Adipose tissue (tissue), 3 donors: Measurements from ENCODE around the gene ANO4. TPM values are rescaled to one million over a fixed set of nuclear protein-coding genes. Genes with fewer than 3 reads are reported as not detected.

Experiments used
- H3K27ac ChIP-seq: one replicate; pipeline ENCODE4 v1.5.1; 2013; ENCODE audit warnings: low read depth, low read length
- WGBS, 3 donors: extraction: QIAGEN DNeasy Blood & Tissue Kit; methylation state at CpG; one replicate each; pipeline ENCODE4 v1.1.7; 2013; 5-methylcytosine and 5-hydroxymethylcytosine counted together
- polyA plus RNA-seq, 3 donors: library from polyadenylated mRNA; stranded (reverse); fragments of 200-250 nt; gene quantifications; one replicate each; pipeline ENCODE4 v1.2.3, GENCODE V29; 2013
- donor health status: healthy with polysubstance abuse.
- donor health status: Bipolar disorder and iron deficiency.
- donor health status: healthy.

ANO4 gene
- polyA plus RNA-seq, 3 donors: 0.11 to 0.22 (median 0.16) TPM

DNA sequence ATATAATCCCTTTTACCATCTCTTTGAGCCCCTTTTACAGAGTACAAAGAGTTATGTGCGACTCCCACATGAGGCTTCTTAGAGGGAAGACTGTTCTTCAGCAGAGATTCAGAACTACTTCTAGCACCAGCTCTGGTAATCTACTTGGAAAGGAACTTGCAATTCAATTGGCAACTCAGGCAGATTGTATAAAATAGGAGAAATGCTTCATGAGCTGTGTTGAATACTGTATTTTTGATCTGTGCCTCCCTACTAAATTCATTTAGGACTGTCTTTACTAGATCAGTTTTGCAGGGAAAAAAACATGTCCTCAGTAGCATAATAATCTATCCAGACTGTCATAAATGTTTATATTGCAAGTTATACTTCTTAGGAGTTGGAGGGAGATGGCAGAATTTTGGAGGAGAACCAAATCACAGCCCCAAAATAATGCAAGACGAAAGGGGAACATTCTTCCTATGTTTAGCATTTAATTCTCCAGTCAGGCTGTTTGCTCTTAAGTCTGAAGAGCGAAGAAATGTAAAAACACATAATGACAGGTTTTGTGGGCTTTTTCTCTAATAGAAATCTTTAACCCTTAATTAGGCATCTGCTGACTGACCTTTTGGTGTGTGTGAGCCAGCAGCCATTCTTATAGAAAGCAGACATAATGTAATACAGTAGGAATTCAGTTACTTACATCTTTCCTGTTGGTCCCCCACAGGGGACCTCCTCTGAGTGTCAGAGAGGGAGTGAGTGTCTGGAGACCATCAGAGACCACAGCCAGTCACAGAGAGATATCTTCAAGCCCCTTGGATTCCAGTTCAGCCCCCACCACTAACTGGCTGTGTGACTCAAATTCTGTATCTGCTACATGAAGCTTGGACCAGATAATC, 3.9 kb downstream of the ANO4 start:
- WGBS, 3 donors: 45 to 56% (median 51%) methylated on average over 3 of the region's 3 CpGs
- no peak overlapping the region for H3K27ac ChIP-seq

DNA sequence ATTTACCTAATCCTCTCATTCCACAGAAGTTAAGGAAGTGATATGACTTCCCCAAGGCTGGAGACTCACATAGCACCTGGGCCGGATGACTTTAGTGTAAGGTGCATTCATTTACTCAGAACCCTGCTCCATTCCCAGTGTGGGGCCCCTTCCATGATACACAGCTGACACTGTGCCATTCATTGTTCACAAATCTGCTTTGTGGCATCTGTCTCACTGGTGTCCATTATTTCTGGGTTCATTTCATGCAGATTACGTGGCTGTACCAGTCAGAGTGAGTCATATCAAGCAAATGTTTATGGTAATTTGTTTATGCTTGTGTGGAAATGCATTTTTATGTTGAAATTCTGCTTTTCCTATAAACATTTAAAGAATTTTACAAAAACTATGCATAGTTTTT, 5.2 kb downstream of the ANO4 start:
- H3K27ac ChIP-seq: no peak overlapping the region
- 75 to 83% (median 77%) methylated on average over 2 of the region's 2 CpGs for WGBS, 3 donors

DNA sequence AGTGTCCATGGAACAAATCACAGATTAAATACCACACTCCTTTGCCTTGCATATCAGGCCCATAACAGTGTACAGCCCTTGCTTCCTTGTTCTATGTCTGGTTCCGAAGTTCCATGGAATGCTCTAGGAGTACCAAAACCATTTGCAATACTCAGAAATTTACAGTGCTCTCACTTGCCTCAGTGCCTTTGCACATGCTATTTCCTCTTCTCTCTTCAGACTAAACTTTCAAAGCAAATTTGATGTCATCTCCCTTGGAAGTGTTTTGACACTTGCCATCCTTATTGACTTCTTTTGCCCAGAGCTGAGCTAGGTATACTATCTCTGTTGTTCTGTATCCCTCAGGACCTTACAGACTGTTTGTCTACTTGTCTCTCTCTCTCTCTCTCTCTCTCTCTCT, 6.1 kb downstream of the ANO4 start:
- H3K27ac ChIP-seq: no peak overlapping the region
- 67 to 93% (median 88%) methylated on average over 1 of the region's 1 CpG for WGBS, 3 donors

DNA sequence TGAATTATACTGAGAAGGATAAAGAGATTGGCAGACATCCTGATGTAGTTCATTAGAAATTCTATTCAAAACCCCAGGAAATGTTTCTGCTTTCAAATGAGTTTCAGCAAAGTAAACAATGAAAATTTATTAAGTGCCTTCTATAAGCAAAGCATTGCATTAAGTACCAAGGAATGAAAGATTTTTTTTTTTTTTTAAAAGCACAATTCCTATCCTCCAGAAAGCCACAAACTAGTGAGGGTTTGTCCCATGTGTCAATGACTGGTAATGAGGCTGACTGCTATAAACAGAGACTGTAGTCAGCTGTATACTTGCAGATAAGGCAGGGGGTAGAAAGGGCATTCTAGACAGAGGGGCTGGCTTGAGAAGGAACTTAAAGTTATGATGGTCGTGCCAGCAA, 6.7 kb downstream of the ANO4 start:
- 3 to 17% (median 15%) methylated on average over 1 of the region's 1 CpG for WGBS, 3 donors
- H3K27ac ChIP-seq: no peak overlapping the region

DNA sequence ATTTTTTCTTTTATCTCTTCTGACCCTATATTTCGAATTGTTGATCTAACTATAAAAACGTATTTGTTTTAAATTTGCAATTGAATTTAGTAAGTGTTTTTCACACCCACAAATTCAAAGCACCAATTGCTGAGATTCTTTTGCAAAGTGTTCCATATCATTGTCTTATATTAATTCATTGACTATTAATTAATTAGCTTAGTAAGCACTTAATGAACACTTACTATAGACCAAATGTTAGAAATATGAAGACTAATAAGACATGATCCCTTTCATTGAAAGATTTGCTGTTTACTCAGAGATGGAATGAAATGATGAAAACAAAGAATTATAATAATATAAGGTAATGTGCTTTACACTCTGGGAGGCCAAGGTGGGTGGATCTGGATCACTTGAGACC, 14.2 kb downstream of the ANO4 start:
- H3K27ac ChIP-seq: no peak overlapping the region
- 54 to 84% (median 83%) methylated on average over 2 of the region's 2 CpGs for WGBS, 3 donors

DNA sequence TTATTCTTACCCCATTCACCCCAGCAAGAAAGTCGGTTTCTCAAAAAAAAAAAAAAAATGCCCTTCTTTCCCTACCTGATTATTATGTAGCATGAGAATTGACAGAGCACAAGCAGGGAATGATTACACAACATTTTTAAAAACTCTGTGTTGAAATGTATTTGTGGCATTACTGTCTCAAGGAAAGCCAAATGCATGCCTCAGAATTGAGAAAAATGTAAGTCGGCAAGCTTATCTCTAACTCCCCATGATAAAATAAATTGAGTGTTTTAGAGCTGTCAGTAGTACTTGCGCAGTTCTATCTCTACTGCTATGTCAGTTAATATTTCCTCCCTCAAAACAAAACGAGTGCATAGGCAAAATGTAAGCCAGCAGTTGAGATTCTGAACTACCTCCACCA, 25.7 kb downstream of the ANO4 start:
- no peak overlapping the region for H3K27ac ChIP-seq
- 52 to 63% (median 60%) methylated on average over 4 of the region's 4 CpGs for WGBS, 3 donors

DNA sequence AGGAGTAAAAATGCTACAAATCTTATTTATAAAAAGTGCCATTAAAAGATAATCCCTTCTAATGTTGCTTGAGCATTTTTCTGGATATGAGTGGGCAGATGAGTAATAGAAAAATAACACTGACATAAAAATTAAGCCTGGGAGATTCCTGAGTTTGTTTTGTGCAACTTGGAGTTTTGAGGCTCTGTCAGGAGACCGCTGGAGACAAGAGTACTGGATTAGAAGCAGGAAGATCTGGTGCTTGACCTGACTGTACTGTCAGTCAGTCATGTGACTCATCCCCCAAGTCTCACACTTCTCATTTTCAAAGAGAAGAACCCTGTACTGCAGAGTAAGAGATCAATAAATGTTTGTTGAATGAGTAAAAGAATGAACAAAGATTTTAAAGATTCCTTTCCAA, 29.4 kb downstream of the ANO4 start:
- H3K27ac ChIP-seq: no peak overlapping the region
- WGBS, 3 donors: 46 to 52% (median 48%) methylated on average over 1 of the region's 1 CpG

DNA sequence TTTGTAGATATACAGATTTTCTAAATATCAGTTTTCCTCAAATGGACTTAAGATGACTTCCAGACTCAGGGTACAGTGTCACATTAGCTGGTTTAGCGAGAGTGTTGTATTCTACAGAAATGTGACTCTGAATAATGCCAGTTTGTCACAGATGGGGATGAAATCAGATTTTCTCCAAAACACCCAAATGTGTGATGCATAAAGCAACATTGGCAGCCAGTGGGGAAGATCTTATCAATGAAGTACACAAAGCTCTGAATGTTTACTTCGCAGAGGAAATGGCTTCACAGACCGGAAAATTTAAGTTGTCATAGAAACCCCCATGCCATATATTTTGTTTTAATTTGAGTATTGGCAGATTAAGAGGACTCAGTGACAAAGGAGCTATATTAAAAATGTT, 29.9 kb downstream of the ANO4 start:
- 43 to 68% (median 65%) methylated on average over 3 of the region's 3 CpGs for WGBS, 3 donors
- H3K27ac ChIP-seq: no peak overlapping the region

DNA sequence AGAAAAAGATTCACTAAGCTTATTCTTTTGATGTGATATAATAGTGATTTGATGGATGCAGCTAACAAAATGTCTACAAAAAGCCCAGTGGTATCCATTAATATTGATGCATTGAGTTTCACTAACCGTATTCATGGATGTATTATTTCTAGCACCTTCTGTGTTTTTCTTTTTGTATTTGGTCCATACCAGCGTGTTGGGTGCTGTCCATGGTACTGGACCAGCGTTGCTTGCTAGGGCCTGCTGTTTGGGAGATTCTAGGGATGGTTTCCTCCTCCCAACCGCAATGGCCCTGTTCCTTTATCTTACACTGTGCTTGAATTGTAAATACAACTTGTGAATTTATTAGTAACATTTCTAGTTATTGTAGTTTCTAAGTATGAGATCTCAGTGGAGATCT, 31.7 kb downstream of the ANO4 start:
- no peak overlapping the region for H3K27ac ChIP-seq

DNA sequence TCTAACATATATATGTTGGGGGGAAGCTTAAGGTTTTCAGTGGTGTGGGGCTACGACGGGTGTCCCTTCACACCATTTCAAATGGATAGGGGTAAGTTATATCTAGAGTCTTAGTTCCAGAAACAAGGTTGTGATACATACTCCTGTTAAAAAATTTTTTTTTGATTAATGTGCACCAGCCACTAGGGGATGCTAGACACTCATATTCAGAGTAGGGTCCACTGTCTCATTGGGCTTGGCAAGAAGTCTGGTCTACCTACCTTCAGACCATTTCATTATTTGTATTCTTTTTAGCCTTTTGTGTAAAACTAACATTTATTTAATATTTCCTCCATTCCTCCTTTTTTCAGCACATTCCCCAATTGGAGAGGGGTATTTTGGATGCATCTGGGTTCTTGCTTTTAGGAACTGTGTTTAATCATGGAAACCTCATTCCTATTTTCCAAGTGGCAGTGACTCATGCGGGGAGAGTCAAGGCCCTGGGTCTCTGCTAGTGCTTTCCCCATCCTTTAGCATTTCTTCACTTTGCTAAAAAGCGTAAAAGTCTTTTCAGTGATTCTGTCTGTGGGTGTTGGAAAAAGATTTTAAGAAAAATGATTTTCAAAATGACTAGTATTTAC, 33.4 kb downstream of the ANO4 start:
- no peak overlapping the region for H3K27ac ChIP-seq
- WGBS, 3 donors: 42 to 49% (median 44%) methylated on average over 4 of the region's 4 CpGs

More for the DNA sequence above, 31.7 kb downstream of the ANO4 start:
- 13 to 16% (median 14%) methylated on average over 4 of the region's 4 CpGs for WGBS, 3 donors

DNA sequence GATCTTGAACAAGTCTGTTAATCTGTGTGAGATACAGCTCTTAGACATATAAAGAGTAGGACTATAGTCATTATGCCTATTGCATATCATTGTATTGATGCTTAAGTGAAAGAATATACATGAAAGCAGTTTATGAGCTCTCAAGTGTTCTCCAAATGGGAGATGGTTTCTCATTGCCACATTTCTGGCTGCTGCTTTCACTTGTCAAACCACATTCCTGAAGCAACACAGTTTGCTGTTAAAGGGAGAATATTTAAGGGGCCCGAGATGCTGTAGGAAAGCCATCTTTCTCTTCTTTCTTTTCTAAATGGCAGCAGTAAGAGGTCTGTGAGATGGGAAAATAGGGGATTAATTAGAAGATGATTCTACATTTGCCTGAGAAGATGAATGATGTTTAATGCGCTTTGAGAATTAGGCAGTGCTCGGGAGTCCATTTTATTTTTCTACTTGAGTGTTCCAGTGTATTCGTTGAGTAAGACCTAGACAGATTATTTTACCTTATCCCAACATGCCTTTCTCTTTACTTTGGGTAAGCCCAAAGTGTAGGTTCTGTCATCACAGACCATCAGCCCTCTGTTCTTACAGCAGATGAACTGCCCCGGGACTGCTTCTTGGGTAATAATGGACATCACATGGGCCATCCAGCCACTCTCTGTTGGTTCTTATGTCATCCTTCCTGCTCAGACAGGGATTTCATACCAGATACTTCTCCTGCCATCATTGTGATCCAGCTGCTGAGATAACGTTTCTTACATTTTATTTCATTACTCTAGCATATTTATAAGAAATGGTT, 35.6 kb downstream of the ANO4 start:
- WGBS, 3 donors: 69 to 83% (median 80%) methylated on average over 6 of the region's 6 CpGs
- H3K27ac ChIP-seq: no peak overlapping the region

DNA sequence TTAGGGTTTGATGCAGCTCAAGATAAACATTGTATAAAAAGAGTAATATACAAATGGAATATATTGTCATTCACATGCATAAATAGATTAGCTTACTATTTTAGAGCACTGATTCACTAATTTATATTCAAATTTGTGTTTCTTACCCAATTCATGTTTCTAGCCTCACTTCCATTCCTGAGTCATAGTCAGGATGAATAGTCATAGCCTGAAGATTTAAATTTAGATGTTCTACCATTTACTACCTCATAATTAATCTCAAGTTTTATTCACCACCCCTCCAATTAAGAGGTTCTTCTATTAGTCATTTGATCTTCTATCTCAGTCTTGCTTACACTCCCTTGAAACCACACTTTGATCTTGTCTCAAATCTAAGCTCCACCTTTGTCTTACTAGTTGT, 38.7 kb downstream of the ANO4 start:
- no peak overlapping the region for H3K27ac ChIP-seq

DNA sequence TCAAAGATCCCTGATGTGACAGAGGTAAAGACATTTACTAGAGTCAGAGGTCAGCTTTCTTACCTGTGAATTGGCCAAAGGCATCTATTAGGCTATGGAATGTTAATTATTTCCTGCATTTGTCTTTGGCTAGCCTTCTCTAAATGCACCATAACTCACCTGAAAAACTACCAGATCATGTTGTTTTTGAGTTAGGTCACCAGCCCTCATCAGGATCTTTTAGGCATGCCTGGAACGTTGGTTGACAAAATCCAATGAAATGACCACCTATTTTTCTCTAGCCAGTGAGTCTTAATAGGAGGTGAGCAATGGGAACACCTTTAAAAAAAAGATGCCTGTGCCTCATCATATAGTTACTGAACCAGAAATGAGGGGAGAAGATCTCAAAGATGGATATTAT, 46.2 kb downstream of the ANO4 start:
- H3K27ac ChIP-seq: no peak overlapping the region
- 45 to 69% (median 47%) methylated on average over 1 of the region's 1 CpG for WGBS, 3 donors

DNA sequence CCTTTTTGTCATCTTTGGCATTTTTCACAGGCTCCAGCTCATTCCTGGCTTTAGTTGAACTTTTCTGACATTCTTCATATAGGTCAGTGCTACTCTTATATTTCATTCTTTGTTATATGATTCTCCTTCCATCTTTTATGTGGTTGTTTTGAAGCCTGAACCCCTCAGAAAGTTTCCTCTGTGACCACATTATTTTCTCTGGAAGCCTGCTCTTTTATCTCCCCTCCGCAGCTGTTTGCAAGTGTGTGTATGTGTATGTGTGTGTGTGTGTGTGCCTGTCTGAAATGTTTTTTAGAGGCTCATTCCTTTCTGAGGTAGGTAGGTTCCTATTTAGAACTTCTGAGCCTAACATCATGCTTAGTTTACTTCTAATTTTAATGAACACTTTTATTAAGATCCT, 47.6 kb downstream of the ANO4 start:
- WGBS, 3 donors: 50 to 69% (median 59%) methylated on average over 1 of the region's 1 CpG
- no peak overlapping the region for H3K27ac ChIP-seq

DNA sequence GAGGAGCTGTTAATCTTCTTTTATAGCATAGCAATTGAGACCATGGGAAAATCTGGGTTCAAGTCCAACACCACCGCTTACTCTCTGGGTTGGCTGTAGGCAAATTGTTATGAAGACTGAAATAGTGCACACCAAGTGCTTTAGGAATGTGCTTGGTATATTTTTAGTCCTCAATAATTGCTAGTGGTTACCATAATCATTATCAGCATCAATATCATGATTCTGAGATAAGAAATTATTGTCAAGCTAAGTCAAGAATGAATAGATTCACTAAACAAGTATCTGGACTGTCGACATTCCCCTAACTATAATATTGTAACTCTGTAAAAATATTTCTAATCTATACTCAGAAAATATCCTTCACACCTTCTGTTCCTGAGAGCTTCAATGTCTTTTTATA, 48.5 kb downstream of the ANO4 start:
- WGBS, 3 donors: 62 to 98% (median 66%) methylated on average over 2 of the region's 2 CpGs
- H3K27ac ChIP-seq: no peak overlapping the region

DNA sequence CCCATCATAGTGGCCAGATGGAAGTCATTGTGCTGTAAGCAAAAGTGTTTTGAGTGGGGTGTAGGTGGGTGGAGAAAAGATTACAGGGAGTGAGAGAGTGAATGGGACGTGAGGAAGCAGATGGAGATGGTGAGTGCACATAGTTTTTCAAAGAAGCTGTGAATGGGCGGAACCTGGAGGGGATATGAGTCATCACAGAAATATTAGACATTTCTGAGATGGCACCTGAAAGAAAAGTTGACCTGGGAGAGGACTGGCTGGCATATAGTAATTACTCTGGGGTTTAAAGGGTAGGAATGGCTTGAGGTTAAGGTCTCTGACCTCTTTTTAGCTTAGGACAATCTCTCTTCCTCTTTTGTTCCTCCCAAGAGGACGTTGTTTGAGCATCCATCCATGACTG, 50.5 kb downstream of the ANO4 start:
- 51 to 56% (median 51%) methylated on average over 3 of the region's 3 CpGs for WGBS, 3 donors
- no peak overlapping the region for H3K27ac ChIP-seq

DNA sequence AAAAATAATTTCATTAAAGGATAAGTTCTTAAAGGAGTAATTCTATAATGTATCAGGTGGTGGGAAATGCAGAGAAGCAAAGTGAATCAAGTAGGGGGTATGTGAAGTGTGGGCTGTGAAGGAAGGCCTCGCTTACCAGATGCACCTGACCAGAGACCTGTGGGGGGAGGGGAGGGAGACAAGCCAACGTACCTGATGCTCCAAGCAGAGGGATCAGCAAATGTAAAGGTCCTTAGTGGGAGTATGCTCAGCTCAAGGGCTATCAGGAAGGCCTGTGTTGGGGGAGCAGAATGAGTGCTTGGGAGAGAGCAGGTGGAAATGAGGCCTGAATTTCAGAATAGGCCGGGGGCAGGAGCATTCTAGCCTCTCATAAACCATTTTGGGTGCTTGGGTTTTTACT, 57.1 kb downstream of the ANO4 start:
- 31 to 57% (median 37%) methylated on average over 3 of the region's 3 CpGs for WGBS, 3 donors
- H3K27ac ChIP-seq: no peak overlapping the region

DNA sequence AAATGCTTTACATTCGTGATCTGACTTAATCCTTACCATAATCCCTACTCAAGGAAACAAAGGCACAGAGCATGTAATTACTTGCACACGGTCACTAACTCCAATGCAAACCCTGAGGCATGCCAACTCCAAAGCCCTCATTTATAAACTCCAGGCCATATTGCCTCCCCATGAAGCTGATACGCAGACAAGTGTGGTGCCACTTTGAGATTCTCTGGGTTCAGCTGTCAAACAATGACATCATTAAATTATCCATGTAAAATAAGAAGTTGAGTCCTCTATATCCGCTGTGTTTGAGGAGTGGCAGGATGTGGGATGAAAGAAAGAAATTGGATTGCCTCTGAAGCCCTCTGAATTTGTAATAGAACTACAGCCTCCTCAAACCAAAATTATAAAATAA, 62.8 kb downstream of the ANO4 start:
- H3K27ac ChIP-seq: no peak overlapping the region
- 68 to 85% (median 83%) methylated on average over 4 of the region's 4 CpGs for WGBS, 3 donors

DNA sequence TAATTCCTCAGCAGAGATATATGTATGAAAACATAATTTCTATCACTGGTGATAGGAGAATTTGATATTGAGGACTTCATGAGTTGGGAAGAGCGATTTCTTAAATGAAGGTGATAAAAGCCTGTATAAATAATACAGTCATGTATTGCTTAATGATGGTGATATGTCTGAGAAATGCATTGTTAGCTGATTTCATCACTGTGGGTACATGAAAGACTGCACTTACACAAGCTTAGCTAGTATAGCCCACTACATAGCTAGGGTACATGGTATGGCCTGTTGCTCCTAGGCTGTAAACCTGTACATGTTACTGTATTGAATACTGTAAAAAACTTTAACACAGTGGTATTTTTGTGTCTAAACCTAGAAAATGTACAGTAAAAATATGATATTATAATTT, 63.4 kb downstream of the ANO4 start:
- no peak overlapping the region for H3K27ac ChIP-seq
- WGBS, 3 donors: 64 to 88% (median 81%) methylated on average over 1 of the region's 1 CpG
